Smooth muscle cell (in vitro differentiated cells): ENCODE measurements around the gene RUNX3. TPM values are rescaled to one million over a fixed set of nuclear protein-coding genes. Genes with fewer than 3 reads are reported as not detected.

Experiments used
- DNase-seq: peaks from one replicate; lab custom pipeline; 2025; ENCODE audit not compliant: unreplicated experiment; lab: John Stamatoyannopoulos, UW
- H2AFZ ChIP-seq: fragments of 200-600 bp; sonication (generic); 2 replicates; pipeline ENCODE4 v1.6.0; 2016; ENCODE audit warnings: antibody characterized with exemption, low read depth, mild to moderate bottlenecking
- H3F3A ChIP-seq: fragments of 200-600 bp; sonication (generic); 2 replicates; pipeline ENCODE4 v1.6.0; 2017; ENCODE audit warnings: antibody characterized with exemption, low read depth
- H3K27ac ChIP-seq: fragments of 200-600 bp; sonication (generic); 2 replicates; pipeline ENCODE4 v1.5.1; 2016; ENCODE audit warnings: low read depth, mild to moderate bottlenecking
- H3K27me3 ChIP-seq: fragments of 200-600 bp; sonication (generic); 2 replicates; pipeline ENCODE4 v1.6.1; 2016; ENCODE audit warnings: low read depth, mild to moderate bottlenecking
- H3K36me3 ChIP-seq: fragments of 200-600 bp; sonication (generic); 2 replicates; pipeline ENCODE4 v1.5.1; 2016; ENCODE audit warnings: low read depth
- H3K4me1 ChIP-seq: fragments of 200-600 bp; sonication (generic); 2 replicates; pipeline ENCODE4 v1.5.1; 2016; ENCODE audit warnings: low read depth
- H3K4me2 ChIP-seq: fragments of 200-600 bp; sonication (generic); 2 replicates; pipeline ENCODE4 v1.6.0; 2016; ENCODE audit warnings: mild to moderate bottlenecking
- H3K4me3 ChIP-seq: fragments of 200-600 bp; sonication (generic); 2 replicates; pipeline ENCODE4 v1.5.1; 2016; ENCODE audit warnings: mild to moderate bottlenecking
- H3K79me2 ChIP-seq: fragments of 200-600 bp; sonication (generic); 2 replicates; pipeline ENCODE4 v1.6.0; 2016; ENCODE audit warnings: low read depth, mild to moderate bottlenecking
- H3K9ac ChIP-seq: fragments of 200-600 bp; sonication (generic); 2 replicates; pipeline ENCODE4 v1.6.0; 2016; ENCODE audit warnings: low read depth
- H3K9me3 ChIP-seq: fragments of 200-600 bp; sonication (generic); replicated peaks from 2 replicates; pipeline ENCODE4 v1.5.1; 2016; ENCODE audit warnings: low read depth
- H4K20me1 ChIP-seq: fragments of 200-600 bp; sonication (generic); 2 replicates; pipeline ENCODE4 v1.6.0; 2016; ENCODE audit warnings: low read depth
- CTCF ChIP-seq: fragments of 200-600 bp; sonication (generic); IDR thresholded peaks from 2 replicates; pipeline ENCODE4 v1.5.1; 2017; ENCODE audit warnings: borderline replicate concordance, mild to moderate bottlenecking, antibody characterized with exemption; ENCODE audit not compliant: insufficient read depth, poor library complexity, severe bottlenecking
- WGBS: methylation state at CpG from one replicate; pipeline ENCODE4 v1.1.7; 2016; ENCODE audit warnings: low lambda C conversion rate; 5-methylcytosine and 5-hydroxymethylcytosine counted together
- polyA plus RNA-seq: library from polyadenylated mRNA; unstranded; fragments of >200 nt; fragmentation: Nextera tagmentation; extraction: Ambion mirVana; gene quantifications from 2 replicates; pipeline ENCODE4 v1.2.1, GENCODE V29; 2016
- total RNA-seq: library from RNA; depleted of rRNA; stranded (reverse); fragments of >200 nt; gene quantifications from 2 replicates; pipeline ENCODE4 v1.2.3, GENCODE V29; 2014

The RUNX3 gene
- total and polyA plus RNA-seq, 2 experiments from 2014 or later: 4.5 to 8.2 TPM

GRCh38 chr1:24945354-24946326 lies 15.6 kb upstream of the RUNX3 start:
- Histone ChIP-seq H3K79me2 (no peaks in the 10 kb centered on the region), H3K9me3 (no peaks in the 10 kb centered on the region), H3K27me3 (no peaks in the 10 kb centered on the region), H4K20me1 (no peaks in the 10 kb centered on the region), H3K27ac (no peak overlapping the region), H2AFZ (no peak overlapping the region), H3K4me3 (no peak overlapping the region), H3K36me3 (no peaks in the 10 kb centered on the region), H3K9ac (no peak overlapping the region), H3K4me1 (no peaks in the 10 kb centered on the region), H3K4me2 (no peak overlapping the region), H3F3A (no peaks in the 10 kb centered on the region)
- WGBS: 81% methylated on average over 10 of the region's 10 CpGs
- no peak for DNase-seq
- TF ChIP-seq CTCF: no peak

GRCh38 chr1:24944318-24944717 lies 14.2 kb upstream of the RUNX3 start:
- Histone ChIP-seq H3K36me3 (no peaks in the 10 kb centered on the region), H3K27me3 (no peaks in the 10 kb centered on the region), H3K79me2 (no peaks in the 10 kb centered on the region), H3K27ac (no peak overlapping the region), H3F3A (no peaks in the 10 kb centered on the region), H2AFZ (no peak overlapping the region), H3K9ac (no peak overlapping the region), H3K9me3 (no peaks in the 10 kb centered on the region), H3K4me1 (no peaks in the 10 kb centered on the region), H4K20me1 (no peaks in the 10 kb centered on the region), H3K4me3 (no peak overlapping the region), H3K4me2 (no peak overlapping the region)
- DNase-seq: no peak
- no peak for TF ChIP-seq CTCF
- 95% methylated on average over 3 of the region's 3 CpGs for WGBS

GRCh38 chr1:24942789-24943188 lies 12.7 kb upstream of the RUNX3 start:
- H4K20me1 ChIP-seq: no peaks in the 10 kb centered on the region
- WGBS: 97% methylated on average over 14 of the region's 19 CpGs
- no peak for TF ChIP-seq CTCF
- H3K9ac ChIP-seq: no peak overlapping the region
- H3K9me3 ChIP-seq: no peaks in the 10 kb centered on the region
- no peaks in the 10 kb centered on the region for H3K79me2 ChIP-seq
- H3K27ac ChIP-seq: no peak overlapping the region
- H3K36me3 ChIP-seq: no peaks in the 10 kb centered on the region
- no peak overlapping the region for H3K4me3 ChIP-seq
- H3F3A ChIP-seq: no peaks in the 10 kb centered on the region
- no peak overlapping the region for H3K4me2 ChIP-seq
- no peak overlapping the region for H2AFZ ChIP-seq
- no peaks in the 10 kb centered on the region for H3K27me3 ChIP-seq
- no peak for DNase-seq
- H3K4me1 ChIP-seq: no peaks in the 10 kb centered on the region

- no peak overlapping the region for H3K27ac ChIP-seq
- no peaks in the 10 kb centered on the region for H3K9me3 ChIP-seq
- H3K4me3 ChIP-seq: no peak overlapping the region
- no peak for TF ChIP-seq CTCF
- H4K20me1 ChIP-seq: no peaks in the 10 kb centered on the region
- H3K79me2 ChIP-seq: no peaks in the 10 kb centered on the region
- H3F3A ChIP-seq: no peaks in the 10 kb centered on the region
- WGBS: 80% methylated on average over 4 of the region's 4 CpGs
- no peak overlapping the region for H3K4me2 ChIP-seq
- no peak overlapping the region for H3K9ac ChIP-seq
- no peaks in the 10 kb centered on the region for H3K27me3 ChIP-seq
- H3K36me3 ChIP-seq: no peaks in the 10 kb centered on the region
- H2AFZ ChIP-seq: no peak overlapping the region
- DNase-seq: no peak
- no peaks in the 10 kb centered on the region for H3K4me1 ChIP-seq
Observed at GRCh38 chr1:24941564-24941963, 11.5 kb upstream of the RUNX3 start.
